Activated T-helper 17 cell treated with anti-CD3 and anti-CD28 coated beads, Interleukin-2, amount 50 U/mL, for 72 hours (primary cell): Measurements from ENCODE around the gene MAN2A2. TPM values are rescaled to one million over a fixed set of nuclear protein-coding genes. Genes with fewer than 3 reads are reported as not detected.

ENCODE experiments used
- ATAC-seq: fragments of 150-1000 bp; cut with Tn5 transposase; replicated peaks from 2 replicates; pipeline ENCODE4 v1.10.0; 2021; ENCODE audit warnings: mild to moderate bottlenecking, moderate library complexity
- H3K27ac Mint-ChIP-seq: one replicate; pipeline ENCODE4 v1.8.0; 2022; ENCODE audit warnings: mixed read lengths
- H3K27me3 Mint-ChIP-seq: one replicate; pipeline ENCODE4 v1.8.0; 2022; ENCODE audit warnings: mixed read lengths
- H3K36me3 Mint-ChIP-seq: one replicate; pipeline ENCODE4 v1.8.0; 2022; ENCODE audit warnings: low read depth, mild to moderate bottlenecking, mixed read lengths
- H3K4me1 Mint-ChIP-seq: one replicate; pipeline ENCODE4 v1.8.0; 2022; ENCODE audit warnings: mixed read lengths
- H3K4me3 Mint-ChIP-seq: one replicate; pipeline ENCODE4 v1.8.0; 2022; ENCODE audit warnings: mild to moderate bottlenecking, mixed read lengths
- H3K9me3 Mint-ChIP-seq: one replicate; pipeline ENCODE4 v1.8.0; 2022; ENCODE audit warnings: mixed read lengths
- total RNA-seq, 2 donors: library from RNA; stranded (reverse); gene quantifications; one replicate each; pipeline ENCODE4 v1.2.3, GENCODE V29; 2022

Gene MAN2A2
- total RNA-seq, 2 donors from 2014 or later, result 121 to 127 TPM

- Mint-ChIP-seq H3K4me1 (peaks cover 14% of the 10 kb centered on the region), H3K27ac (peak overlapping the region; percentile 89), H3K9me3 (no peaks in the 10 kb centered on the region), H3K27me3 (no peaks in the 10 kb centered on the region), H3K4me3 (peak overlapping the region; percentile 92), H3K36me3 (peaks cover 97% of the 10 kb centered on the region)
- no peak for ATAC-seq
These were observed 26.5 kb upstream of the MAN2A2 start for GRCh38 chr15:90876512-90877170.

GRCh38 chr15:90877315-90877714, 25.8 kb upstream of the MAN2A2 start:
- Mint-ChIP-seq H3K4me1 (peaks cover 14% of the 10 kb centered on the region), H3K9me3 (no peaks in the 10 kb centered on the region), H3K4me3 (peak overlapping the region; percentile 92), H3K27ac (peak overlapping the region; percentile 89), H3K27me3 (no peaks in the 10 kb centered on the region), H3K36me3 (peaks cover 100% of the 10 kb centered on the region)
- no peak for ATAC-seq

DNA sequence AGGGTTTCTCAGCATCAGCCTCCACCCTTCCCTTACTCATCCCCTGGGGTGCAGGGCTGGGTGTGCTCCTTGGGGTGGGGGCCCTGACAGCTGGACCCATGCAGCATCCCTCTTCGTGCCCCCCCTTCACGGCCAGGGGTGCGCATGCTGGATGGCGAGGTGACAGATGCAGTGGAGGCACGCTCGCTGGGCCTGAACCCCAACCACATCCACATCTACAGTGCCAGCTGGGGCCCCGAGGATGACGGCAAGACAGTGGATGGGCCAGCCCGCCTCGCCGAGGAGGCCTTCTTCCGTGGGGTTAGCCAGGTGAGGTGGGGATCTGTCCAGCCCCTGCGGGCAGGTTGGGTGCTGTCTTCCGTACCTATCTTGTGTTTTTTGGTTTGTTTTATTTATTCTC, 25.1 kb upstream of the MAN2A2 start:
- peaks cover 14% of the 10 kb centered on the region for H3K4me1 Mint-ChIP-seq

DNA sequence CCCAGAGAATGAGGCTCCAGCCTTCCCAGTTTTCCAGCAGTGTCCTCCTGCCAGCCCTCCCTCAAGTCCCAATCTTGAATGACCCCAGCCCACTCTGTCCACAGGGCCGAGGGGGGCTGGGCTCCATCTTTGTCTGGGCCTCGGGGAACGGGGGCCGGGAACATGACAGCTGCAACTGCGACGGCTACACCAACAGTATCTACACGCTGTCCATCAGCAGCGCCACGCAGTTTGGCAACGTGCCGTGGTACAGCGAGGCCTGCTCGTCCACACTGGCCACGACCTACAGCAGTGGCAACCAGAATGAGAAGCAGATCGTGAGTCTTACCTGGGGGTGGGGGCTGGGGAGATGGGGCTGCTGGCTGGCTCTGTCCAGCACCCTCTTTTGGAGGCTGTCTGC, 24.4 kb upstream of the MAN2A2 start:
- H3K9me3 Mint-ChIP-seq, result no peaks in the 10 kb centered on the region
- H3K27me3 Mint-ChIP-seq, result no peaks in the 10 kb centered on the region
- H3K27ac Mint-ChIP-seq, result peak overlapping the region; percentile 89
- no peak for ATAC-seq
- H3K4me1 Mint-ChIP-seq, result peaks cover 14% of the 10 kb centered on the region
- H3K4me3 Mint-ChIP-seq, result peak overlapping the region; percentile 92
- H3K36me3 Mint-ChIP-seq, result peaks cover 100% of the 10 kb centered on the region

More for the DNA sequence above, 25.1 kb upstream of the MAN2A2 start:
- H3K27me3 Mint-ChIP-seq, result no peaks in the 10 kb centered on the region
- H3K4me3 Mint-ChIP-seq, result peak overlapping the region; percentile 92
- no peaks in the 10 kb centered on the region for H3K9me3 Mint-ChIP-seq
- peak overlapping the region; percentile 89 for H3K27ac Mint-ChIP-seq
- no peak for ATAC-seq
- peaks cover 100% of the 10 kb centered on the region for H3K36me3 Mint-ChIP-seq

DNA sequence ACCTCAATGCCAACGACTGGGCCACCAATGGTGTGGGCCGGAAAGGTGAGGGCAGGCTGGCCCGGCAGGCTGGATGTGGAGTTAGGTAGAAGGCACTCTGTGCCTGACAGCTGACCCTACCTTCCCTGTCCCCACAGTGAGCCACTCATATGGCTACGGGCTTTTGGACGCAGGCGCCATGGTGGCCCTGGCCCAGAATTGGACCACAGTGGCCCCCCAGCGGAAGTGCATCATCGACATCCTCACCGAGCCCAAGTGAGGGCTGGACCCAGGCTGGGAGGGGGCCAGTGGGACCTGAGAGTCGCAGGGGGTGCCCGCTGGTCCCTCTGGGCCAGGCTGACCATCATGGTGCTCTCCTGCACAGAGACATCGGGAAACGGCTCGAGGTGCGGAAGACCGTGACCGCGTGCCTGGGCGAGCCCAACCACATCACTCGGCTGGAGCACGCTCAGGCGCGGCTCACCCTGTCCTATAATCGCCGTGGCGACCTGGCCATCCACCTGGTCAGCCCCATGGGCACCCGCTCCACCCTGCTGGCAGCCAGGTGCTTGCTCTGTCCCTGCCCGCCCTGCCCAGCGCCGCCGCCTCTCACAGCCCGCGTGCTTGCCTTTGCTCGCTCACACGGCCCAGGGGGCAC, 23.3 kb upstream of the MAN2A2 start:
- peaks cover 89% of the 10 kb centered on the region for H3K36me3 Mint-ChIP-seq

DNA sequence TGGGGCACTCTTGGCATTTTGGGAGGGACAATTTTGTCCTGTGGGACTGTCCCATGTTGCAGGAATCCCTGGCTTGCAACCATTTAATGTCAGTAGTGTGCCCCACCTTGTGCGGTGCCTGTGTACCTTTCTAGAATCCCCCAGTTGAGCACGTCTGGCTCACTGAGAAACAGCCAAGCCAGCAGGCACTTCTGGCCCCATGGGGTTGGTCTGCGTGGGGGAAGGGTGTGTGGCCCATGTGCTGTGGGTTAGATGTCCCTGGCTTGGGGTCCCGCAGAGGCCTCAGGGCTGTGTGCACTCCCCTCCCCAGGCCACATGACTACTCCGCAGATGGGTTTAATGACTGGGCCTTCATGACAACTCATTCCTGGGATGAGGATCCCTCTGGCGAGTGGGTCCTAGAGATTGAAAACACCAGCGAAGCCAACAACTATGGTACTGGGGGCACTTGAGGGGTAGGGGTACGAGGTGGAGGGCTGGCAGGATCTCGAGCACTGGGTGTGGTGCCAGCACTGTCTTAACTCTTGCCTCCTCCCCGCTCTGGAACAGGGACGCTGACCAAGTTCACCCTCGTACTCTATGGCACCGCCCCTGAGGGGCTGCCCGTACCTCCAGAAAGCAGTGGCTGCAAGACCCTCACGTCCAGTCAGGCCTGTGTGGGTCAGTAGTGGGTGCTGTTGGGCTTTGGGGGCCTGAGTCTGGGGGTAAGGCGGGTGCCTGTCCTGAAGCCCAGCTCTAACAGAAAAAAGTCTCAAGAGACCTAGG, 22.5 kb upstream of the MAN2A2 start:
- peak overlapping the region; percentile 2 for H3K4me3 Mint-ChIP-seq

More for the DNA sequence above, 23.3 kb upstream of the MAN2A2 start:
- no peak overlapping the region for H3K27ac Mint-ChIP-seq
- H3K27me3 Mint-ChIP-seq, result no peaks in the 10 kb centered on the region
- H3K4me1 Mint-ChIP-seq, result peaks cover 14% of the 10 kb centered on the region
- peak overlapping the region; percentile 92 for H3K4me3 Mint-ChIP-seq
- no peaks in the 10 kb centered on the region for H3K9me3 Mint-ChIP-seq
- ATAC-seq, result no peak

DNA sequence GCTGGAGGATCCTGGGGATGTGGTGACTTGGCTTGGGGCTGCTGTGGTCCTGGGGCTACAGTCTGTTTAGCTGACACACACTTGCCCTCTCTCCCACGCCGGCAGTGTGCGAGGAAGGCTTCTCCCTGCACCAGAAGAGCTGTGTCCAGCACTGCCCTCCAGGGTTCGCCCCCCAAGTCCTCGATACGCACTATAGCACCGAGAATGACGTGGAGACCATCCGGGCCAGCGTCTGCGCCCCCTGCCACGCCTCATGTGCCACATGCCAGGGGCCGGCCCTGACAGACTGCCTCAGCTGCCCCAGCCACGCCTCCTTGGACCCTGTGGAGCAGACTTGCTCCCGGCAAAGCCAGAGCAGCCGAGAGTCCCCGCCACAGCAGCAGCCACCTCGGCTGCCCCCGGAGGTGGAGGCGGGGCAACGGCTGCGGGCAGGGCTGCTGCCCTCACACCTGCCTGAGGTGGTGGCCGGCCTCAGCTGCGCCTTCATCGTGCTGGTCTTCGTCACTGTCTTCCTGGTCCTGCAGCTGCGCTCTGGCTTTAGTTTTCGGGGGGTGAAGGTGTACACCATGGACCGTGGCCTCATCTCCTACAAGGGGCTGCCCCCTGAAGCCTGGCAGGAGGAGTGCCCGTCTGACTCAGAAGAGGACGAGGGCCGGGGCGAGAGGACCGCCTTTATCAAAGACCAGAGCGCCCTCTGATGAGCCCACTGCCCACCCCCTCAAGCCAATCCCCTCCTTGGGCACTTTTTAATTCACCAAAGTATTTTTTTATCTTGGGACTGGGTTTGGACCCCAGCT, 21.7 kb upstream of the MAN2A2 start:
- H3K4me3 Mint-ChIP-seq, result peak overlapping the region; percentile 40
- no peaks in the 10 kb centered on the region for H3K27me3 Mint-ChIP-seq
- H3K36me3 Mint-ChIP-seq, result peaks cover 89% of the 10 kb centered on the region
- no peak for ATAC-seq
- H3K27ac Mint-ChIP-seq, result no peak overlapping the region
- no peaks in the 10 kb centered on the region for H3K9me3 Mint-ChIP-seq
- H3K4me1 Mint-ChIP-seq, result peaks cover 13% of the 10 kb centered on the region

More for the DNA sequence above, 22.5 kb upstream of the MAN2A2 start:
- Mint-ChIP-seq H3K4me1 (peaks cover 14% of the 10 kb centered on the region), H3K27me3 (no peaks in the 10 kb centered on the region), H3K36me3 (peaks cover 89% of the 10 kb centered on the region), H3K9me3 (no peaks in the 10 kb centered on the region), H3K27ac (no peak overlapping the region)
- no peak for ATAC-seq

- H3K27ac Mint-ChIP-seq, result peak overlapping the region; percentile 76
- H3K4me3 Mint-ChIP-seq, result peak overlapping the region; percentile 40
- H3K27me3 Mint-ChIP-seq, result no peaks in the 10 kb centered on the region
- H3K4me1 Mint-ChIP-seq, result peaks cover 5% of the 10 kb centered on the region
- no peaks in the 10 kb centered on the region for H3K9me3 Mint-ChIP-seq
- peak; percentile 5 for ATAC-seq
- H3K36me3 Mint-ChIP-seq, result peaks cover 89% of the 10 kb centered on the region
These were observed 21.0 kb upstream of the MAN2A2 start for GRCh38 chr15:90881978-90882721.

- peak; percentile 8 for ATAC-seq
- Mint-ChIP-seq H3K4me3 (peak overlapping the region; percentile 40), H3K9me3 (no peaks in the 10 kb centered on the region)
These were observed 20.1 kb upstream of the MAN2A2 start for GRCh38 chr15:90882781-90883525.

GRCh38 chr15:90883526-90883975, 19.6 kb upstream of the MAN2A2 start:
- Mint-ChIP-seq H3K36me3 (peaks cover 89% of the 10 kb centered on the region), H3K4me3 (peak overlapping the region; percentile 40), H3K27me3 (no peaks in the 10 kb centered on the region), H3K27ac (peak overlapping the region; percentile 76), H3K4me1 (peaks cover 4% of the 10 kb centered on the region), H3K9me3 (no peaks in the 10 kb centered on the region)
- ATAC-seq, result peak; percentile 10

More at GRCh38 chr15:90882781-90883525, 20.1 kb upstream of the MAN2A2 start:
- Mint-ChIP-seq H3K36me3 (peaks cover 89% of the 10 kb centered on the region), H3K27me3 (no peaks in the 10 kb centered on the region), H3K27ac (peak overlapping the region; percentile 76), H3K4me1 (no peaks in the 10 kb centered on the region)

DNA sequence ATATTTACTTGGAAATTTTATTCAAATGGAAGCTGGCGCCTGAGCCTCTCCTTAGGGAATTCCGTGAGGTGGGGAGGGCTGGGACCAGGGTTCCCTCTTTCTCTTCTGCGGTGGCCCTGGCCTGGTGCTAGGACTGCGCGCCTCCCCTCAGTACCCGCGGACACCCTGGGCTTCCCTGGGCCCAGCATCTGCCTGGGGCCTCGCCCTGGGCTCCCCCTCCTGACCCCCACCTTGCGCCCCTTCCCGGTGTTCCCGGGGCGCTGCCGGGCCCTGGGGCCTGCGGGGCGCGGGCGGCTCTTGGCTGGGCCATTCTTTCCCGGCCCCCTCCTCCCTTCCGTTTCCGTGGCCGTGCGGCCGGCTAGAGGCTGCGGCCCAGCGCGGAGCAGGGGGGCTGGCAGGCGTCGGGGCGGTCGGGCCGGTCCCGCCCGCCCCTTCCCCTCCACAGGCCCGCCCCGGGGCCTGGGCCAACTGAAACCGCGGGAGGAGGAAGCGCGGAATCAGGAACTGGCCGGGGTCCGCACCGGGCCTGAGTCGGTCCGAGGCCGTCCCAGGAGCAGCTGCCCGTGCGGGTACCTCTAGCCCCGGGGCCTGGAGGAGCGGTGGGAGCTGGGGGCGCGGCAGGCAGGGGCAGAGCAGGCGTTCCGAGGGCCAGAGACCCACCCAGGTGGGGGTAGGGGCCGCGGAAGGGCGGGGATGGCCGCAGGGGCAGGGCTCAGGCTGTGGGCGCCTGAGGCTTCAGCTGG, 19.0 kb upstream of the MAN2A2 start, which contains the start of gene FES:
Gene FES, plus strand, starts transcription at position 529 of the 743 bp plus-strand sequence. CDS start 542 bp downstream, outside the sequence.
- H3K27ac Mint-ChIP-seq, result peak within 1 kb of the TSS; percentile 85
- H3K36me3 Mint-ChIP-seq, result peaks cover 89% of the 10 kb centered on the region
- peak; percentile 14 for ATAC-seq
- H3K27me3 Mint-ChIP-seq, result no peaks in the 10 kb centered on the region
- H3K9me3 Mint-ChIP-seq, result no peaks in the 10 kb centered on the region
- H3K4me1 Mint-ChIP-seq, result peaks cover 5% of the 10 kb centered on the region
- H3K4me3 Mint-ChIP-seq, result peak within 1 kb of the TSS; percentile 40

DNA sequence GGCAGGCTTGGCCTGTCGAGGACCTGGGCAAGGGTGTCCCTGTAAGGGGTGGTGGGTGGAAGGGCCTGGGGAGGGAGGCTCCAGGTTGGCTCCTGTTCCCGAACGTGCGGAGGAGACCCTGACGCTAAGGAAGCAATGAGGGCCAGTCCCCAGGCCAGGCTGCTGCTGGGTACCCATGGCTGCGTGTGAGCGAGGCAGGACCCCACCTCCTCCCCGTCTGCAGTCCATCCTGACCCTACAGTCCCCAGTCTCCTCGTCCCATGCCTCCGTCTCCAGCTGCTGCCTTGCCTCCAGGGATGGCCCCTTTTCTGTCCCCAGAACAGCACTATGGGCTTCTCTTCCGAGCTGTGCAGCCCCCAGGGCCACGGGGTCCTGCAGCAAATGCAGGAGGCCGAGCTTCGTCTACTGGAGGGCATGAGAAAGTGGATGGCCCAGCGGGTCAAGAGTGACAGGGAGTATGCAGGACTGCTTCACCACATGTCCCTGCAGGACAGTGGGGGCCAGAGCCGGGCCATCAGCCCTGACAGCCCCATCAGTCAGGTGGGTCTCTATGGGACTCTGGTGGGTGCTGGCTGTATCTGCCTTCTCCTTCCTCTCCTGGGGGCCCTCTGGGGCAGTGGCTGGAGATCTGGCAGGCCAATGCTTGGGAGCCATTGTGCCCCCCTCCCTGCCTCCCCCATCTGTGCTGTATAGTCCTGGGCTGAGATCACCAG, 18.2 kb upstream of the MAN2A2 start:
- no peaks in the 10 kb centered on the region for H3K9me3 Mint-ChIP-seq
- no peaks in the 10 kb centered on the region for H3K27me3 Mint-ChIP-seq
- peak overlapping the region; percentile 39 for H3K4me3 Mint-ChIP-seq
- peaks cover 5% of the 10 kb centered on the region for H3K4me1 Mint-ChIP-seq
- H3K36me3 Mint-ChIP-seq, result peaks cover 88% of the 10 kb centered on the region
- peak; percentile 3 for ATAC-seq
- peak overlapping the region; percentile 85 for H3K27ac Mint-ChIP-seq
